Thyroid gland (tissue), 4 donors: Measurements from ENCODE around the gene TNF. TPM values are rescaled to one million over a fixed set of nuclear protein-coding genes. Genes with fewer than 3 reads are reported as not detected.

Source experiments
- DNase-seq, 2 donors: peaks; one replicate each; pipeline ENCODE4 v3.0.0-alpha.2; 2019
- H3K27ac ChIP-seq, 3 donors: fragments of 200-600 bp; sonication (generic); 1 replicate in 2 of 3; 2 replicates in 1 of 3; pipeline ENCODE4 v1.5.1; 2016 to 2019; ENCODE audit warnings: mild to moderate bottlenecking in 1 of 3, moderate library complexity in 1 of 3
- H3K27me3 ChIP-seq: fragments of 200-600 bp; sonication (generic); one replicate; pipeline ENCODE4 v1.5.1; 2019
- H3K36me3 ChIP-seq, 2 donors: fragments of 200-600 bp; sonication (generic); one replicate each; pipeline ENCODE4 v1.5.1; 2016 to 2019
- H3K4me1 ChIP-seq, 2 donors: fragments of 200-600 bp; sonication (generic); one replicate each; pipeline ENCODE4 v1.5.1; 2017 to 2019
- H3K4me3 ChIP-seq, 3 donors: fragments of 200-600 bp; sonication (generic); replicated peaks in 1 of 3; 1 replicate in 2 of 3; 2 replicates in 1 of 3; pipeline ENCODE4 v1.5.1; 2016; ENCODE audit warnings: mild to moderate bottlenecking in 1 of 3
- H3K9me3 ChIP-seq: fragments of 200-600 bp; sonication (generic); one replicate; pipeline ENCODE4 v1.5.1; 2017
- POLR2A ChIP-seq, 2 donors: fragments of 450-650 bp; IDR thresholded peaks; one replicate each; pipeline ENCODE4 v1.6.1; 2017; ENCODE audit warnings: antibody characterized with exemption in 2 of 2, mild to moderate bottlenecking in 2 of 2, moderate library complexity in 1 of 2
- WGBS, 2 donors: methylation state at CpG; one replicate each; pipeline ENCODE4 v1.1.5; 2017; 5-methylcytosine and 5-hydroxymethylcytosine counted together
- intact Hi-C: fragments of 100-400 bp; cut with DNase I; formaldehyde crosslinking; loops from one replicate; pipeline ENCODE4 v1.15.1; 2023
- total RNA-seq, 4 donors: library from RNA; depleted of rRNA; stranded (reverse); fragments of >200 nt; gene quantifications; one replicate each; pipeline ENCODE4 v1.2.3, GENCODE V29; 2016
- TF ChIP-seq, protein P1 (sequence below), 6 experiments: fragments of 200-600 bp in 3 of 6; fragments of 450-650 bp in 3 of 6; sonication (generic) in 3 of 6; IDR thresholded peaks; one replicate each; pipeline ENCODE4 v1.5.1; 2016 to 2019; ENCODE audit warnings: antibody characterized with exemption in 6 of 6, mild to moderate bottlenecking in 2 of 6, inconsistent platforms in 1 of 6, moderate library complexity in 1 of 6

The TNF gene
- total RNA-seq, 4 donors from 2014 or later, result 0.42 TPM; not detected in 3

DNA sequence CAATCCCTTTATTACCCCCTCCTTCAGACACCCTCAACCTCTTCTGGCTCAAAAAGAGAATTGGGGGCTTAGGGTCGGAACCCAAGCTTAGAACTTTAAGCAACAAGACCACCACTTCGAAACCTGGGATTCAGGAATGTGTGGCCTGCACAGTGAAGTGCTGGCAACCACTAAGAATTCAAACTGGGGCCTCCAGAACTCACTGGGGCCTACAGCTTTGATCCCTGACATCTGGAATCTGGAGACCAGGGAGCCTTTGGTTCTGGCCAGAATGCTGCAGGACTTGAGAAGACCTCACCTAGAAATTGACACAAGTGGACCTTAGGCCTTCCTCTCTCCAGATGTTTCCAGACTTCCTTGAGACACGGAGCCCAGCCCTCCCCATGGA, 2.2 kb downstream of the TNF start:
- WGBS, 2 donors, result 88 to 92% methylated on average over 3 of the region's 3 CpGs
- intact Hi-C loops, result no loop called here
- H3K4me1 ChIP-seq, result peaks cover 10 to 12% of the 10 kb centered on the region in 2 donors

DNA sequence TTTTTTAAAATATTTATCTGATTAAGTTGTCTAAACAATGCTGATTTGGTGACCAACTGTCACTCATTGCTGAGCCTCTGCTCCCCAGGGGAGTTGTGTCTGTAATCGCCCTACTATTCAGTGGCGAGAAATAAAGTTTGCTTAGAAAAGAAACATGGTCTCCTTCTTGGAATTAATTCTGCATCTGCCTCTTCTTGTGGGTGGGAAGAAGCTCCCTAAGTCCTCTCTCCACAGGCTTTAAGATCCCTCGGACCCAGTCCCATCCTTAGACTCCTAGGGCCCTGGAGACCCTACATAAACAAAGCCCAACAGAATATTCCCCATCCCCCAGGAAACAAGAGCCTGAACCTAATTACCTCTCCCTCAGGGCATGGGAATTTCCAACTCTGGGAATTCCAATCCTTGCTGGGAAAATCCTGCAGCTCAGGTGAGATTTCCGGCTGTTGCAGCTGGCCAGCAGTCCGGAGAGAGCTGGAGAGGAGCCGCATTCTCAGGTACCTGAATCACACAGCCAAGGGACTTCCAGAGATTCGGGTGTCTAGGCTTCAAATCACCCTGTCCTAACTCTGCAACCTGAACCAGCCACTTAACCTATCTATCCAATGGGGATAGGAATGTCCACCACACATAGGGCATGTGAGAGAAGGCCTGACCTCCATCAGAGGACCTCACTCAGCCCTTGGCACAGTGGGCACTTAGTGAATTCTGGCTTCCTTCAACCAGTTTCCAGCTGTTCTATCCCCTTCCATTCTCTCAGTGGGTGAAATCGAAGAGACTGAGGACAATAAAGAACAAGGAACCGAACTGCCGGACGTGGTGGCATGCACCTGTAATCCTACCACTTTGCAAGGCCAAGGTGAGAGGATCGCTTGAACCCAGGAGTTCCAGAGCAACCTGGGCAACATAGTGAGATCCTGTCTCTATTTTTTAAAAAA, 3.1 kb downstream of the TNF start:
- Histone ChIP-seq H3K36me3 (no peaks in the 10 kb centered on the region), H3K4me3 (no peak overlapping the region), H3K4me1 (peaks cover 10 to 12% of the 10 kb centered on the region in 2 donors), H3K27me3 (no peaks in the 10 kb centered on the region), H3K9me3 (no peaks in the 10 kb centered on the region), H3K27ac (no peak overlapping the region)
- intact Hi-C loops, result no loop called here
- no peak for DNase-seq
- WGBS, 2 donors, result 80 to 82% methylated on average over 12 of the region's 12 CpGs
- TF ChIP-seq, protein P1, sequence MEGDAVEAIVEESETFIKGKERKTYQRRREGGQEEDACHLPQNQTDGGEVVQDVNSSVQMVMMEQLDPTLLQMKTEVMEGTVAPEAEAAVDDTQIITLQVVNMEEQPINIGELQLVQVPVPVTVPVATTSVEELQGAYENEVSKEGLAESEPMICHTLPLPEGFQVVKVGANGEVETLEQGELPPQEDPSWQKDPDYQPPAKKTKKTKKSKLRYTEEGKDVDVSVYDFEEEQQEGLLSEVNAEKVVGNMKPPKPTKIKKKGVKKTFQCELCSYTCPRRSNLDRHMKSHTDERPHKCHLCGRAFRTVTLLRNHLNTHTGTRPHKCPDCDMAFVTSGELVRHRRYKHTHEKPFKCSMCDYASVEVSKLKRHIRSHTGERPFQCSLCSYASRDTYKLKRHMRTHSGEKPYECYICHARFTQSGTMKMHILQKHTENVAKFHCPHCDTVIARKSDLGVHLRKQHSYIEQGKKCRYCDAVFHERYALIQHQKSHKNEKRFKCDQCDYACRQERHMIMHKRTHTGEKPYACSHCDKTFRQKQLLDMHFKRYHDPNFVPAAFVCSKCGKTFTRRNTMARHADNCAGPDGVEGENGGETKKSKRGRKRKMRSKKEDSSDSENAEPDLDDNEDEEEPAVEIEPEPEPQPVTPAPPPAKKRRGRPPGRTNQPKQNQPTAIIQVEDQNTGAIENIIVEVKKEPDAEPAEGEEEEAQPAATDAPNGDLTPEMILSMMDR (IDR thresholded peaks at IDR 0.05), result no peak
- TF ChIP-seq POLR2A (IDR thresholded peaks at IDR 0.05), result no peak

More for the DNA sequence above, 2.2 kb downstream of the TNF start:
- no peak overlapping the region for H3K4me3 ChIP-seq
- H3K27ac ChIP-seq, result no peak overlapping the region
- TF ChIP-seq, protein P1 (IDR thresholded peaks at IDR 0.05), result no peak
- TF ChIP-seq POLR2A (IDR thresholded peaks at IDR 0.05), result no peak
- no peaks in the 10 kb centered on the region for H3K36me3 ChIP-seq
- no peaks in the 10 kb centered on the region for H3K27me3 ChIP-seq
- no peak for DNase-seq
- no peaks in the 10 kb centered on the region for H3K9me3 ChIP-seq

DNA sequence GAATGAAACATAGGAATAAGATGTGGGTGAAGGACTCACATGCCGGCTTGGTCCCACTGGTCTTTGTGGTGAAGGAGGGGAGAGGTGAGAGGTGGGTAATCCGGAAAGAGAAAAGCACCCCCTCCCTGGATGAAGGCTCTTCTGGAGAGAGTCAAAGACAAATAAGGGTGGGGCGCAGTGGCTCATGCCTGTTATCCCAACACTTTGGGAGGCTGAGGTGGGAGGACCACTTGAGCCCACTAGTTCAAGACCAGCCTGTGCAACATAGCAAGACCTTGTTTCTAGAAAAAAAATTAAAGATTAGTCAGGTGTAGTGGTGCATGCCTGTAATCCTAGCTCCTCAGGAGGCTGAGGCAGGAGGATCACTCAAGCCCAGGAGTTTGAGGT, 3.7 kb downstream of the TNF start:
- DNase-seq, result no peak
- TF ChIP-seq, protein P1 (IDR thresholded peaks at IDR 0.05), result no peak
- no peak for TF ChIP-seq POLR2A (IDR thresholded peaks at IDR 0.05)
- WGBS, 2 donors, result 86 to 94% methylated on average over 3 of the region's 3 CpGs

DNA sequence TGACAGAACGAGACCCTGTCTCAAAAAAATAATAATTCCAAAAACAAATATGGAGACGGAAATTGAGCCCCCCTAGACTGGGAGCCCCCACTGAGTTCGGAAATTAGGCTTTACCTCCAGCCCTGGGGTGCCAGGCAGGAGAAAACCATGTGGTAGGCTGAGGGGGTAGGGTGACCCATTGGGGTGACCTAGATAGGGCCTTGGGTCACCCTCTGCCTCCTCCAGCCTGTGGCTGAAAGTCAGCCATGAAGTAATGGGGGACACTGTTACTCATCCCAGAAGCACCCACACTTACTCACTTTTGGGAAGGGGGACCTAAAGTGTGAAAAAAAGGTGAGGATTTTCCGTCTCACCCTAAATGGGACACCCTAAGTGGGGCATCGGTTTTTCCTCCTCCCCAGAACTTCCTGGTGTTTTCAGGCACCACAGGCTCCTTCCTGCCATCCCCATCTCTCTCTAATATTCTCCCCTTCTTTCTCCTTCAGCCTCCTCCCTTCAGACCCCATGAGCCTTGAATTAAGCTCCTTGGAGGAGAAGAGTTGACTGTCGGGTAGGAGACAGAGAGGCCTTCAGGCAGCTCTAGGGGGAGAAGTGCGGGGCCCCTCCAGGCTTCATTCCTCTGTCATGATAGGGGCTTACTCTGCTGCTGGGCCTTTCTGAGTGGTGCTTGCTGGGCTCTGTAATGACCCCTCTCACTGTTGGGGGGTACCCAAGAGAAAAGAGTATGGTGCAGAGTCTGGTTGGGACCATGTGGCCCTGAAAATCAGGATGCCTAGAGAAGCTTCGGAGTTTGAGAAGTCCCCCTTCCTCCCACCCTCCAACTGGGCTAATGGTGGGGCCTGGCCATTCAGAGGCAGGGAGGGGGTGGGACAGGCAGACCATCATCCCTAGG, 4.4 kb downstream of the TNF start:
- Histone ChIP-seq H3K9me3 (no peaks in the 10 kb centered on the region), H3K27me3 (no peaks in the 10 kb centered on the region), H3K36me3 (no peaks in the 10 kb centered on the region), H3K27ac (no peak overlapping the region), H3K4me3 (no peak overlapping the region), H3K4me1 (peaks cover 10 to 12% of the 10 kb centered on the region in 2 donors)
- no peak for TF ChIP-seq POLR2A (IDR thresholded peaks at IDR 0.05)
- TF ChIP-seq, protein P1 (IDR thresholded peaks at IDR 0.05), result no peak
- WGBS, 2 donors, result 91 to 92% methylated on average over 8 of the region's 8 CpGs
- no peak for DNase-seq
- intact Hi-C loops, result no loop called here

More for the DNA sequence above, 3.7 kb downstream of the TNF start:
- Histone ChIP-seq H3K4me1 (peaks cover 10 to 12% of the 10 kb centered on the region in 2 donors), H3K27ac (no peak overlapping the region), H3K4me3 (no peak overlapping the region), H3K27me3 (no peaks in the 10 kb centered on the region), H3K36me3 (no peaks in the 10 kb centered on the region), H3K9me3 (no peaks in the 10 kb centered on the region)
- intact Hi-C loops, result no loop called here
